GM12892 (cell line): Measurements from ENCODE around the gene MAP7D1.
A peak's percentile ranks its signal among the peaks of the same experiment; 100 is the strongest.

Experiments
- DNase-seq: peaks from one replicate; pipeline ENCODE4 v3.0.0; 2011; ENCODE audit not compliant: insufficient read length
- FAIRE-seq: peaks from 2 replicates; lab custom pipeline; 2011; peaks lifted over from hg19 to GRCh38; lab: Jason Lieb, UNC
- POLR2A ChIP-seq: IDR thresholded peaks from 2 replicates; pipeline ENCODE4 v1.6.1; 2011; ENCODE audit warnings: low read depth, low read length, control low read depth
- POLR2AphosphoS5 ChIP-seq: IDR thresholded peaks from 2 replicates; pipeline ENCODE4 v1.6.1; 2011; ENCODE audit warnings: low read depth, low read length, control low read depth
- TAF1 ChIP-seq: IDR thresholded peaks from 2 replicates; pipeline ENCODE4 v1.6.1; 2011; ENCODE audit warnings: low read depth, mild to moderate bottlenecking, control low read depth, low read length, borderline replicate concordance

Gene MAP7D1

GRCh38 chr1:36128905-36129206 lies 27.1 kb upstream of the MAP7D1 start:
- DNase-seq: no peak
- FAIRE-seq: no peak
- TF ChIP-seq POLR2AphosphoS5: no peak
- TF ChIP-seq POLR2A: no peak
- no peak for TF ChIP-seq TAF1

GRCh38 chr1:36132029-36132428 lies 23.9 kb upstream of the MAP7D1 start:
- DNase-seq (no peak), FAIRE-seq (no peak)
- TF ChIP-seq POLR2AphosphoS5 (no peak), TAF1 (no peak), POLR2A (no peak)

- FAIRE-seq (no peak), DNase-seq (no peak)
- TF ChIP-seq TAF1 (no peak), POLR2AphosphoS5 (no peak), POLR2A (no peak)
These were observed 22.5 kb upstream of the MAP7D1 start for GRCh38 chr1:36133484-36133883.

GRCh38 chr1:36134031-36134430 lies 21.9 kb upstream of the MAP7D1 start:
- TF ChIP-seq POLR2AphosphoS5 (no peak), POLR2A (no peak), TAF1 (no peak)
- DNase-seq (no peak), FAIRE-seq (no peak)

GRCh38 chr1:36134505-36135329 lies 21.2 kb upstream of the MAP7D1 start:
- peak; percentile 61 for DNase-seq
- no peak for FAIRE-seq
- TF ChIP-seq POLR2A (no peak), TAF1 (no peak), POLR2AphosphoS5 (no peak)

- FAIRE-seq: no peak
- no peak for TF ChIP-seq TAF1
- no peak for TF ChIP-seq POLR2A
- TF ChIP-seq POLR2AphosphoS5: no peak
- no peak for DNase-seq
These were observed 20.7 kb upstream of the MAP7D1 start for GRCh38 chr1:36135330-36135667.

- TF ChIP-seq TAF1 (no peak), POLR2A (no peak), POLR2AphosphoS5 (no peak)
- DNase-seq: no peak
- no peak for FAIRE-seq
These were observed 20.2 kb upstream of the MAP7D1 start for GRCh38 chr1:36135796-36136195.

- no peak for TF ChIP-seq TAF1
- no peak for TF ChIP-seq POLR2AphosphoS5
- TF ChIP-seq POLR2A: no peak
- no peak for DNase-seq
- FAIRE-seq: no peak
These were observed 19.4 kb upstream of the MAP7D1 start for GRCh38 chr1:36136535-36136934.

- DNase-seq: no peak
- no peak for FAIRE-seq
- TF ChIP-seq POLR2AphosphoS5 (no peak), TAF1 (no peak), POLR2A (no peak)
These were observed 18.7 kb upstream of the MAP7D1 start for GRCh38 chr1:36137226-36137625.

GRCh38 chr1:36137776-36138175 lies 18.2 kb upstream of the MAP7D1 start:
- no peak for FAIRE-seq
- TF ChIP-seq POLR2AphosphoS5 (no peak), TAF1 (no peak), POLR2A (no peak)

GRCh38 chr1:36139521-36139920 lies 16.4 kb upstream of the MAP7D1 start:
- DNase-seq (no peak), FAIRE-seq (no peak)
- no peak for TF ChIP-seq TAF1
- no peak for TF ChIP-seq POLR2A
- no peak for TF ChIP-seq POLR2AphosphoS5

More at GRCh38 chr1:36137776-36138175, 18.2 kb upstream of the MAP7D1 start:
- no peak for DNase-seq

- FAIRE-seq (no peak), DNase-seq (no peak)
- TF ChIP-seq POLR2AphosphoS5 (no peak), POLR2A (no peak), TAF1 (no peak)
These were observed 13.8 kb upstream of the MAP7D1 start for GRCh38 chr1:36142121-36142520.
